GM18499 (cell line): ENCODE measurements around the gene PCCA.
"Not testable (repeated sequence)": the region's sequence is repeated elsewhere in the genome, so short reads cannot be mapped to it uniquely, and the experiment has no call there.

Source experiments
- ATAC-seq: cut with Tn5 transposase; IDR thresholded peaks from one replicate; pipeline ENCODE4 v1.9.1; 2021; ENCODE audit warnings: moderate number of reproducible peaks; ENCODE audit not compliant: insufficient read depth, unreplicated experiment

PCCA gene

GRCh38 chr13:100095498-100095897 is 6.6 kb downstream of the PCCA start:
- ATAC-seq = no peak

GRCh38 chr13:100096526-100096925 is 7.6 kb downstream of the PCCA start:
- ATAC-seq = no peak

GRCh38 chr13:100097821-100098220 is 8.9 kb downstream of the PCCA start:
- ATAC-seq = no peak

GRCh38 chr13:100098445-100099116 is 9.7 kb downstream of the PCCA start:
- ATAC-seq = no peak

GRCh38 chr13:100099117-100099445 is 10.2 kb downstream of the PCCA start:
- not testable (repeated sequence) for ATAC-seq

- no peak for ATAC-seq
Observed at GRCh38 chr13:100100115-100100879, 11.4 kb downstream of the PCCA start.

- no peak for ATAC-seq
Observed at GRCh38 chr13:100102042-100102441, 13.1 kb downstream of the PCCA start.

- no peak for ATAC-seq
Observed at GRCh38 chr13:100106005-100106404, 17.1 kb downstream of the PCCA start.

GRCh38 chr13:100106705-100107104 is 17.8 kb downstream of the PCCA start:
- no peak for ATAC-seq

- no peak for ATAC-seq
Observed at GRCh38 chr13:100108913-100109507, 20.1 kb downstream of the PCCA start.

GRCh38 chr13:100110269-100110668 is 21.4 kb downstream of the PCCA start:
- ATAC-seq = no peak

- ATAC-seq = no peak
Observed at GRCh38 chr13:100112186-100112838, 23.4 kb downstream of the PCCA start.

- no peak for ATAC-seq
Observed at GRCh38 chr13:100115693-100116254, 26.9 kb downstream of the PCCA start.

GRCh38 chr13:100124265-100124664 is 35.4 kb downstream of the PCCA start:
- no peak for ATAC-seq

GRCh38 chr13:100125946-100126345 is 37.1 kb downstream of the PCCA start:
- no peak for ATAC-seq

GRCh38 chr13:100128373-100128772 is 39.5 kb downstream of the PCCA start:
- ATAC-seq = no peak

GRCh38 chr13:100128838-100129237 is 39.9 kb downstream of the PCCA start:
- ATAC-seq = no peak

- ATAC-seq = peak; percentile 71
Observed at GRCh38 chr13:100129605-100130004, 40.7 kb downstream of the PCCA start.

- ATAC-seq = no peak
Observed at GRCh38 chr13:100130092-100130491, 41.2 kb downstream of the PCCA start.

GRCh38 chr13:100130930-100131511 is 42.1 kb downstream of the PCCA start:
- ATAC-seq = no peak
